NCI-H2196 treated with DMSO at 0.1 percent for 48 hours (cell line): ENCODE results near the gene PCBP4.

Source experiments
- DNase-seq: peaks from one replicate; lab custom pipeline; 2025; ENCODE audit not compliant: unreplicated experiment; lab: John Stamatoyannopoulos, UW

Gene PCBP4

GRCh38 chr3:51967384-51968169, at the start of gene PCBP4:
Gene PCBP4 (minus strand): TSS chr3:51967454. CDS start chr3:51961240, 6,214 bp downstream.
- no peak for DNase-seq

GRCh38 chr3:52015438-52016228, 48.4 kb upstream of the PCBP4 start:
- no peak for DNase-seq

GRCh38 chr3:52014613-52015012, 47.4 kb upstream of the PCBP4 start:
- DNase-seq, result no peak

- no peak for DNase-seq
Observed at GRCh38 chr3:52013802-52014598, 46.7 kb upstream of the PCBP4 start.

GRCh38 chr3:52012699-52013098, 45.4 kb upstream of the PCBP4 start:
- no peak for DNase-seq

GRCh38 chr3:52010431-52010830, 43.2 kb upstream of the PCBP4 start:
- DNase-seq, result no peak

- no peak for DNase-seq
Observed at GRCh38 chr3:52007291-52007690, 40.0 kb upstream of the PCBP4 start.

- DNase-seq, result no peak
Observed at GRCh38 chr3:52006820-52007133, 39.5 kb upstream of the PCBP4 start.

GRCh38 chr3:52006017-52006819, 39.0 kb upstream of the PCBP4 start:
- DNase-seq, result no peak

- no peak for DNase-seq
Observed at GRCh38 chr3:52005571-52005986, 38.3 kb upstream of the PCBP4 start.

GRCh38 chr3:52004906-52005395, 37.7 kb upstream of the PCBP4 start:
- DNase-seq, result no peak

GRCh38 chr3:52004163-52004787, 37.0 kb upstream of the PCBP4 start:
- no peak for DNase-seq

GRCh38 chr3:52002748-52003147, 35.5 kb upstream of the PCBP4 start:
- DNase-seq, result no peak

- peak; percentile 5 for DNase-seq
Observed at GRCh38 chr3:52001443-52001974, 34.3 kb upstream of the PCBP4 start.

GRCh38 chr3:51999846-52000245, 32.6 kb upstream of the PCBP4 start:
- no peak for DNase-seq

- no peak for DNase-seq
Observed at GRCh38 chr3:51998774-51999173, 31.5 kb upstream of the PCBP4 start.

- no peak for DNase-seq
Observed at GRCh38 chr3:51997935-51998596, 30.8 kb upstream of the PCBP4 start.

GRCh38 chr3:51997172-51997571, 29.9 kb upstream of the PCBP4 start:
- no peak for DNase-seq
